A549 treated with CpdA at 1 μM for 4 hours (cell line): ENCODE data around the gene DDX19B. TPM values are rescaled to one million over a fixed set of nuclear protein-coding genes. Genes with fewer than 3 reads are reported as not detected.

Source experiments
- total RNA-seq: library from RNA; stranded (reverse); fragments of 200-300 nt; extraction: Qiagen RNA extraction; gene quantifications from 5 replicates; pipeline ENCODE4 v1.2.3, GENCODE V29; 2022; ENCODE audit warnings: low read depth

DDX19B gene
- total RNA-seq = 29.3 to 35.7 TPM (median 31.9 TPM) in 5 replicates

DNA sequence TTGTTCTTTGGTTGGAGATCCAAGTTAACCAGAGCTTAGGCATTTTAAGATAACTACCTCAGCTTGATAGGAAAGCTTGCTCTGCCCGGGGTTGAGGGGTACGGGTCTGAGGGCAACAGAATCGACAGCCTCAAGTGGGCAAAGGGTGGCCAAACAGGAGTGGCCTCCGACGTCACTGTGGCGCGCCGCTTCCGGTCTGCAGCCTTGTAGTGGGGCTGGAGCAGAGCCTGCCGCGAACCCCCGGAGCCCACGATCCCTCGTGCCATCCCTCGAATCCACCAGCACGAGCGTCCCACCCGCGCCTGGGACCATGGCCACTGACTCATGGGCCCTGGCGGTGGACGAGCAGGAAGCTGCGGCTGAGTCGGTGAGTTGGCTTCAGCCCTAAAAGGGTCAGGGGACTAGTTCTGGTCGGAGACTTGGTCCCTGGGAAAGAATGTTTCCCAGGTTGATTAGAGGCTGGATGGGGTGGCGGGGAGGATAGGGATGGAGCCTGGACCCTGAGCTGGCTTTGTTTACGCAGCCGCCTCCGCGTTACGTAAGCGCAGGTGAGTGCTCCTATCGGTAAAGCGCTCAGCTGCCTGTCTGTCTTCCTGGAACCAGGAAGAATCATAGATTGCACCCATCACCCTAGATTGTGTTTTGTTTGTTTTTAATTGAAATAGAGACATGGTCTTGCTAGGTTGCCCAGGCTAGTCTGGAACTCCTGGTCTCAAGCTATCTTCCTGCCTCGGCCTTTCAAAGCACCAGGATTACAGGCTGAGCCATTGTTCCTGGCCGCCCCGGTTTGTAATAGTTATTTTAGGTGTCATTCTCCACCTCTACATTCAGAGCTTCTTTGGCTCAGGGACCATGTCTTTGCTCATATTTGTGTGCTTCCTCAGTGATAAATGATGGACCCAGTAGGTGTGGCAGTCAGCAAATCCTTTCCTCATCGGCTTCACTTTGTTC, at the start of gene DDX19B:
Gene DDX19B, plus strand, starts transcription at position 199 of the 951 bp plus-strand sequence. Its CDS starts 112 bp downstream, at position 311.

DNA sequence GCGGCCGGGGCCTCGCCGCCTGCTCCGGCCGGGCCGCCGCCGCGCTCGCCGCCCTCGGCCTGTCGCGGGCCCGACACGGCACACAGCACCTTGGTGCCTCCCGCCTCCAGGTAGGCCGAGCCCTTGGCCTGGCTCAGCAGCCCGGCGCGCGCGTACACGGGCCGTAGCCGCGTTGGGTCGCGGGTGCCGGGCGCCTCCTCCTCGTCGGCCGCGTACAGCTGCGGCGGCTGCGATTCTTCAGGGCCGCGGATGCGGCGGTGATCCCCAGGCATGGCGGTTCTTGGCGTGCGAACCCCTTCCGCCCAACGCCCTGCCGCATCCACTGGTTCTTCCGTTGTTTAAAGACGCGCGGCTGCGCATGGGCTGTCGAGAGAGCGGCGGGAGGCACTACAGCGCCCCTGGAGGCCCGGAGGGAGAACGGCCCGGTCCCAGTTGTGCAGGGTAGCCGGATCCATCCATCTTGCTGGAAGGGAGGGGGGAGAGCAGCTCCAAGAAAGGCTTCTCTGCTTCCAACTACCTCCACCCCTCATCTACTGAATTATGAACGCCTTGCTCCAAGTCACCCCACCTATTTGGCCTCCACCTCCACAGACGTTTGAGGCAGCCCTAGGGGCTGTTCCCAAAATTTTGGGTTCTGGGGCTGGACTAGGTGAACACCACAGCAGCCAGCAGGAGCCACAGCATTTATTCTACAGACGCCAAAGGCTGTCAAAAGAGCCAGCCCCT, 47.2 kb upstream of the DDX19B start, which contains the start of gene EXOSC6:
Gene EXOSC6, minus strand, starts transcription at position 312 of the 726 bp plus-strand sequence. Its CDS starts 40 bp downstream, at position 272.

DNA sequence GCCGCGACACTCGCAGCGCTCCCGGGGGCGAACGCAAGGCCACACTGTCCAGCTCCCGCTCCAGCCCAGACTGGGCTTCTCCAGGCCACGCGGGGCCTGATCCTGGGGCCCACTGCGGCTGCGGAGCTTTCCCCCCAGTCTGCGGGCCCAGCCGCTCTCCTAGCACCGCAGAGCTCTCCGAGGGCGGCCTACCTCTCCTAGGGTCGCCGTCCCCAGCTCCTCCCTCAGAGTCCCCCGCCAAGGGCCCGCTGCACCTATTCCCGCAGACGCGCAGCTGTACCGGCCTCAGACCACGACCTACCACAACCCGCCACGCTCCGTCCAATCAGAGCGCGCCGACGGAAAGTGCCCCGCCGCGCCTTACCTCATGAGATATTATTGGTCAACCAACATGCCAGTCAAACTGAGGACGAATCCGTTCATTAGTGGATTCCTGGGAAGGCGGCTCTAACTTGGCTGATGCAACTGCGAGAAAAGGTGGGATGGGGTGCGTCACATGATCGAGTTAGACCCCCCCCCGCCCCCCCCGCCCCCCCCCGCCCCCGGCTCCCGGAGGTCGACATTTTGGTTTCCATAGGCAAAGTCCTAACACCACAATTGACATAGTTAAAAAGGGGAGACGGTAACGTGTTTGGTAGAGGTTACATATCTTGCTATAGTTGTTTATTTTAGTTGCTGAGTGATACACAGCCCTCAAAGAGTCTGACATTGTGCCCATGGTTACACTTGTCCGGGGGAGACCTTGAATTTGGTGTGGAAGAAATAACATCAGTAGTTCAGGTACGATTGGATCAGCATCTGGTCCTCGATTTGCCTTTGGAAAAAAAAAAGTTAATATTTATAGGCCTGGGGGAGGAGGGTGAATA, 9.5 kb upstream of the DDX19B start, which contains the start of gene AARS1:
Gene AARS1, minus strand, starts transcription at position 278 of the 866 bp plus-strand sequence. CDS start 6,743 bp downstream, outside the sequence.

Other genes with a start within 250 kb of the DDX19B start
- gene PDPR, start 184.9 kb upstream of the DDX19B start, total RNA-seq = 13.0 to 17.5 TPM (median 14.5 TPM) in 5 replicates
- 0.08 to 0.24 TPM (median 0.10 TPM) in 3 of 5 replicates, not detected in the others for gene CLEC18C, start 125.4 kb upstream of the DDX19B start, total RNA-seq
- gene EXOSC6, start 47.2 kb upstream of the DDX19B start, total RNA-seq = 12.2 to 15.9 TPM (median 15.3 TPM) in 5 replicates
- 98.0 to 111 TPM (median 104 TPM) in 5 replicates for gene AARS1, start 9.7 kb upstream of the DDX19B start, total RNA-seq
- 39.1 to 41.8 TPM (median 40.1 TPM) in 5 replicates for gene DDX19A, start 47.7 kb downstream of the DDX19B start, total RNA-seq
- gene ST3GAL2, start 139.9 kb downstream of the DDX19B start, total RNA-seq = 21.6 to 25.1 TPM (median 21.8 TPM) in 5 replicates
- gene FCSK, start 155.4 kb downstream of the DDX19B start, total RNA-seq = 4.2 to 6.3 TPM (median 5.7 TPM) in 5 replicates
- gene COG4, start 224.4 kb downstream of the DDX19B start, total RNA-seq = 25.2 to 33.8 TPM (median 31.8 TPM) in 5 replicates
- gene SF3B3, start 224.6 kb downstream of the DDX19B start, total RNA-seq = 154 to 236 TPM (median 203 TPM) in 5 replicates